A172 (cell line): ENCODE results near the gene VAV2. TPM values are rescaled to one million over a fixed set of nuclear protein-coding genes. Genes with fewer than 3 reads are reported as not detected.
A peak's percentile ranks its signal among the peaks of the same experiment; 100 is the strongest.
"Not testable (repeated sequence)": the region's sequence is repeated elsewhere in the genome, so short reads cannot be mapped to it uniquely, and the experiment has no call there.

Source experiments
- DNase-seq: peaks from one replicate; pipeline ENCODE4 v3.0.0-alpha.2; 2015; ENCODE audit warnings: low spot score
- total RNA-seq: library from RNA; depleted of rRNA; stranded (reverse); fragments of >200 nt; shearing (Covaris generic); gene quantifications from 2 replicates; pipeline ENCODE4 v1.2.3, GENCODE V29; 2014

The VAV2 gene
- total RNA-seq, 1 experiment from 2014 or later: 14.4 TPM

DNA sequence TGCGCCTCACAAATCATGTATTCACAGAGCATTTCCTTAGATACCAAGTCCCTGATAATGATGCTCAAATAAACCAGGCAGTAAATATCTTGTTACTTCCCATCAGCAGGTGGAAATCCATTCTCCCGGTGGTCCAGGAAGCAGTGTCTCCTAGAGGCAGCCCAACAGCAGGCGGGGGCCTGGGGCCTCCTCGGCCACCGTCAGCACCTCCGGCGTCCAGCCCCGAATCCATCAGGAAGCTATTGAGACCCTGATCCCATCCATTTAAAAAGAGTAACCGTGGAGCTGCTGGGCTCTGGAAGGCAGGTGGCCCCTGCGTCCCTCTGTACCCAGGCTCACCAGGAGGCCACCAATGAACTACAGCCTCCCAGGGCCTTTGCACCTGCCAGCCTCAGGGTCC lies 54.0 kb downstream of the VAV2 start:
- DNase-seq: no peak

DNA sequence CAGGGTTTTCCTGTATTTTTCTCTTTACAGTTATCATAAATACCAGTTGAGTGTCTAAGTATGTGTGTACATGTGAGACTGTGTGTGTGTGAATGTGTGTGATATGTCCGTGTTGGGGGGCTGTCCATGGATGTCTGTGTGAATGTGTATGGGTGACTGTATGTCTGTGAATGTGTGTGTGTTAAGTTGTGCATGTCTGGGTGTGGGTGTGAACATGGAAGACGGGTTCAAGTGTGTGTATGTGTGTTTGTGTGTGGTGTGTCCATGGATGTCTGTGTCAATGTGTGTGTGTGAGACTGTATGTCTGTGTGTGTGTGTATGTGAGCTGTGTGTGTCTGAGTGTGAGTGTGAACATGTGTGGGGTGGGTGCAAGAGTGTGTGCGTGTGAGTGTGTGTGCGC lies 55.0 kb downstream of the VAV2 start:
- DNase-seq: no peak

DNA sequence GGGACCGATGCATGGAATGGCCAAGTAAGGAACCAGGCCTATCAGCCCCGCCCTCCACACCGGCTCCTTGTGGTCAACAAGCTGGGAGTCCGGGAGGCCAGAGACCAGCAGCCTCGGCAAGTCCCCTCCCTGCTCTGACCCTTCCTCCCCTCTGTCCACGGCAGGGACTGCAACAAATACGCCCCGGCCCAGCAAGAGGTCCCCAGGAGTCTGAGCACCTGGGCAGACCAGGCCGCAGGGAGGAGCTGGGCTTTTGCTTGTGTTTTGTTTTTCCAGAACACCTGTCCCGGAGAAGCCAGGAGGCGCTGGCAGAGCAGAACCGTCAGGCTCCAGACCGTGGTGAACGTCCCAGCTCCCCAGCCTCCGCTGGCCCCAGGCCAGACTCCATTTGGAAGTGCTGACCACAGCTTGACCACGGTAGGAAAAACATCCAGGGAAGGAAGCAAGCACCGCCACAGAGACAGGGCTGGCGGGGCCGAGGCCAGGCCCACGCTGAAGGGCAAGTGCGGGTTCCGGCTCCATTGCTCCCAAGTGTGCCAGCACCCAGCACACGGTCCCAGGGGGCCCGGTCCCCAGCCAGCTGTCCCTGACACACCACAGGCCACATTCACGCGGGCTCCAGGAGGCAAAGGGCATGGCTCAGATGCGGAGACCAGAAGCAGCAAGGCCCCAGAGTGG lies 56.7 kb downstream of the VAV2 start:
- DNase-seq: peak; percentile 88

GRCh38 chr9:133934482-133935232 lies 57.5 kb downstream of the VAV2 start:
- no peak for DNase-seq

DNA sequence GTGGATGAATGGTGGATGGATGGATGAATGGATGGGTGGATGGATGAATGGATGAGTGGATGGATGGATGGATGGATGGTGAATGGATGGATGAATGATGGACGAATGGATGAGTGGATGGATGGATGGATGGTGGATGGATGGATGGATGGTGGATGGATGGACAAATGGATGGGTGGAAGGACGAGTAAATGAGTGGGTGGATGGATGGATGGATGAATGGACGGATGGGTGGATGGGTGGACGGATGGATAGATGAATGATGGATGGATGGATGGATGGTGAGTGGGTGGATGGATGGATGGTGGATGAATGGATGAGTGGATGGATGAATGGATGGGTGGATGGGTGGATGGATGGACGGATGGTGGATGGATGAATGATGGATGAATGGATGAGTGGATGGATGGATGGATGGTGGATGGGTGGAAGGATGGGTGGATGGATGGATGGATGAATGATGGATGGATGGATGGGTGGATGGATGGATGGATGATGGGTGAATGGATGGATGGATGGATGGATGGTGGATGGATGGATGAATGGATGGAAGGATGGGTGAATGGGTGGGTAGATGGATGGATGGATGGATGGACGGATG lies 58.6 kb downstream of the VAV2 start:
- DNase-seq: no peak

GRCh38 chr9:133932633-133933032 lies 59.5 kb downstream of the VAV2 start:
- no peak for DNase-seq

DNA sequence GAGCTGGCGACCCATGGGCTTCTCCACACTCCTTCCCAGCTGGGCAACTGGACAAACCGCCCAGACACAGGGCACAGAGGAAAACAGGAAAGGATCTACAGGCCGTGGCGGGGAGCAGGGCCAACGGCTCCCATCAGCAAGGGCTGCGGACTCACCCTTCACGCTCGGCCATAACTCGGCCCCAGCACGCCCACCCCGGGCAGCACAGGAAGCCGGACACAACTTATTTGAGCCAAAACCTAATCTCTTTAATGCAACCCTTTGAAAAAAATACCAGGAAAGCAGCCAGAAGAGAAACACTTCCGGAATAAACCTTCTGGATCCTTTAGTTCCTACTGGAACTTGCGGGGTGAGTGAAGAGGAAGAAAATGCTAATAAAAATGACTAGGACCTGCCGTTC lies 59.9 kb downstream of the VAV2 start:
- DNase-seq: no peak

GRCh38 chr9:133930682-133931485 lies 61.2 kb downstream of the VAV2 start:
- DNase-seq: no peak

DNA sequence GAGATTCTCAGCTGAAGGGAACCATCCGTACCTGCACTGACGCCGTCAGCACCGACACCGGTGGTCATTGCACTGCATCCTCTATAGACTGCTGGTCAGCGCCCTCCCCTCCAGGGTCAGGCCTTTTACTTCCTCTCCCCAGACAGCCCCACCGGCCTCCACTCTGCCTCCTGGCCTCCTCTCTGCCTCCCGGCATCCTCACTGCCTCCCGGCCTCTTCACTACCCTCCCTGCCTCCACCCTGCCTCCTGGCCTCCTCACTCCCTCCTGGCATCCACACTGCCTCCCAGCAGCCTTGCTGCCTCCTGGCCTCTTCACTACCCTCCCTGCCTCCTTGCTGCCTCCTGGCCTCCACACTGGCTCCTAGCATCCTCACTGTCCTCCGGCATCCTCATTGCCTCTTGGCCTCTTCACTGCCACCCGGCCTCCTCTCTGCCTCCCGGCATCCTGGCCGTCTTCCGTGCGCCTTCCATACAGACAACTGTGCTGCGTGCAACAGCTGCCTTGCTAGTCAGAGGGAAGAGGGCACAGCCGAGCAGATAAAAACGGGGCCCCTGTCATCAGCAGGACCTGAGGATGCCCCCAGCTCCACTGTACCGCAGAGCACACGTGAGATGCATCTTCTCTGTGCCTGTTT lies 62.0 kb downstream of the VAV2 start:
- DNase-seq: no peak

GRCh38 chr9:133929599-133929998 lies 62.5 kb downstream of the VAV2 start:
- no peak for DNase-seq

DNA sequence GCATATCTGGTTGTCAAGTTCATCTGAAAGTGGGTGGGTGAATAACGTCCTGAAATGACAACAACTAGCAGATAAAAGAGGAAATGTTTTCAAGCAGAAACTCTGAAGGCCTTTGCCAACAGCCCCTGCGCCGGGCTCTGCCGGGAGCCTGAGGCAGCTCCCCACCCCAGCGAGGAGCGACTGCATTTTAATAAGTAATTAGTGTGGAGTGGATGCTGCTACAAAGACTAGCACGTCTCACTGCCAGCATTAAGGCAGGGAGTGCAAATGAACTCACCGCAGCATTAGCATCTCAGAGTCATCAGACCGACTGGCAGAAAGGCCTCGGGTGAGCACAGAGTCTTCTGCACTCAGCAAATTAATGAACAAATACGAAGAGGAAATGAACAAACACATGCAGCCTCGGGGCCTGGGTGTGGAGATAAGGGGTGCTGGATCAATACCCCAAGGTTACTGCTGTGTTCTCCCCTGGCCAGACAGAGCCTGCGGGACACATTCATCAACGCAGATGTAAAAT lies 63.8 kb downstream of the VAV2 start:
- no peak for DNase-seq

GRCh38 chr9:133927041-133927440 lies 65.1 kb downstream of the VAV2 start:
- no peak for DNase-seq

GRCh38 chr9:133926165-133926856 lies 65.8 kb downstream of the VAV2 start:
- no peak for DNase-seq

DNA sequence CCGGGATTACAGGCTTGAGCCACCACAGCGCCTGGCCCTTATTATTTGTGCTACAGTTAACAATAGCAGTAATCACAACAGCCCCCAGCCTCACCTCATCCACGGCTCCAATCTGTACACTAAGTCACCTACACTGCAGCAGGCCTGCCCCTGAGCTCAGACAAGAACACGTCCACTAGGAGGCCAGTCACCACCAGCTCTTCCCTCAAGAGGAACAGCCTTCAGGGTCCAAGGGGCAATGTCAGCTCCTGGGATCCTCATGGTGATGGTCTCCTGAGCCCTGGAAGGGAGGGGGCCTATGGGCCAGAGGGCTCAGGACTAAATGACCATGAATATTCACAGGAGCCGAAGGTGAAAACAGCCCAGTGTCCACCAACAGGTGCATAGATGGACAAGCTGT lies 67.7 kb downstream of the VAV2 start:
- DNase-seq: no peak

- DNase-seq: not testable (repeated sequence)
Measured at GRCh38 chr9:133923608-133924007, 68.5 kb downstream of the VAV2 start.

GRCh38 chr9:133921866-133922265 lies 70.3 kb downstream of the VAV2 start:
- DNase-seq: no peak

DNA sequence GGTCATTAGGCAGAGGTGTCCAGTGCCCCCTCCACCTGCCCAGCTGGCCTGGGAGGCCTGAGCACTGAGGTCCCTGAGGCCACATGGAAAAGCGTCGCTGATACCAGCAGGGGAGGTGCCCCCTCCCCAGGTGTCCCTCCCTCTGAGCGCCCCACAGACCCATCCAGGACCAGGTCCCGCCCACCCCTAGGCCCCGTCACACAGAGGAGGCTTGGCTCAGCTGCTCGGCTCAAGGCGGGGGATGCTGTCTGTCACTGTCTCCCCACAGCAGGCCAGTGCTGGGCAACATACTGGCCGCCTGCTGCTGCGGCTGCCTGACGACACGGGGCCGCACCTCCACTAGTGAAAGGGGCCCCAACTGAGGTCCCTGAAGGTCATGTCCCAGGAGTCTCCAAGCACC lies 71.7 kb downstream of the VAV2 start:
- DNase-seq: no peak

DNA sequence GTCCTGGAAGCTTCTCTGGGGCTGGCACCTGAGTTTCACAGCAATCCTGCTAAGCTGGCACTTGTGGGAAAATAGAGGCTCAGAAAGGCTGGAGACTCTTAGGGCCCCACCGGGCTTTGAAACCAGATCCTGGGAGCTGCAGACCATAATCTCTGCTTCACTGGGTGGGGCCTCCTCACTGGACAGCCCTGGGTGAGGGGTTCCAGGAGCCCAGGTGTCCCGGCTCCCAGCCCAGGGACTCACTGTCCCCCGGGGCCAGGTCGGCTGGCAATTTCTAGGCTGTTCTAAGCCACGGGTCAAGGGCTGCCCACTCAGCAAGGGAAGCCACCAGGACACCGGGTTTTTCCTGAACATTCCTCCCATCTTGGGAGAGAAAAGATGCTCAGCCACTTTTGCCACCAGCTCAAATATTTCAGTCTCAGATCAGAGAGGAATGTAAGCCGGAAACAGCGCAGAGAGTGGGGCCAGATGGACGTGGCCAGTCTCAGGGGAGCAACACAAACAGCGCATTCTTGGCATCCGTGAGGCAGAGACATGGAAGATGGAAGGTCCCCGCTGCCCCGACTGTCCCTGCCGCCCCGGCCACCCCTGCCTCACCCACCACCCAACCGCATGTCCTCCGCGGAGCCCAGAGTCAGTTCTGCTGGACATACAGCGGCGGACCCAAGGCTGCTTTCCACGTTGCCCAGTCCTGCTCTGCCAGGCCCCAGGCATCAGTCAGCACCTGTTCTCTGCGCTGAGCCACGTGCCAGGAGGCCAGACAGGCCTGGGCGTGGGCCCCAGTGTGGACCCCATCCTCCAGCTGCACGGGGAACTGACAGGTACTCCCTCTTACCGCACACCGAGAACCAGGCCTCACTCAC lies 72.6 kb downstream of the VAV2 start:
- DNase-seq: no peak

GRCh38 chr9:133918111-133918813 lies 73.9 kb downstream of the VAV2 start:
- DNase-seq: no peak
